NCI-H526 (cell line): ENCODE measurements around the gene PPP2R2D.

Experiments
- DNase-seq, 2 experiments: peaks; one replicate each; lab custom pipeline; 2025; lab: John Stamatoyannopoulos, UW

PPP2R2D gene

GRCh38 chr10:131889755-131890154 is 11.1 kb upstream of the PPP2R2D start:
- no peak for DNase-seq

GRCh38 chr10:131890276-131891195 is 10.3 kb upstream of the PPP2R2D start:
- DNase-seq: no peak

DNA sequence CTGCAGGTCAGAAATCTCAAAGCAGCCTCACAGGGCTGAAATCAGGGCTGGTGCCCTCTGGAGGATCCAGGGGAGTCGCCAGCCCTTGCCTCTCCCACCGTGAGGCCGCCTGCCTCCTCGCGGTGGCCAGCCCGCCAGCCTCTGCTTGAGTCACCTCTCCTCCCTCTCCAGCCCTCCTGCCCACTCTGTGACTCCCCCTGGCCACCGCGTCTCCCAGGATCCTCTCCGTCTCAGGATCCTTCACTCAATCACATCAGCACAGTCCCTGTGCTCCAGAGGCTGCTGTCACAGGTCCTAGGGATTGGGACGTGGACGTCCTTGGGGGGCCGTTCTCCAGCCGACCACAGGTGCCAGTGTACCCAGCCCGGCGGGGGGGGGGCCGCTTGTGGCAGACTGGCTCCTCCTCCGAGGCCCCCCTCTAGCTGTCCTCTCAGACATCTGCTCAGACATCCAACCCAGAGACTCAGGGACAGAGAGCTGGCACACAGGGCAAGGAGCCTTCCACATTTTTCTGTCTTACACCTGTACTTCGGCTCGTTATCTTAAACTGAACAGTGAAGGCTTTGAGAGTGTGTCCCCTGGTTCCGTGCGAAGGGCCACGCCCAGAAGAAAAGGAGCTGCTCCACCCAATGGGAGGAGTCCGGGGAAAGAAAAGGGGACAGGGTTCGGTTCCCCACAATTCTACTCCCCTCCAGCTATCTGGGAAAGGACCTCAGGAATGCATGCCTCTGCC is 9.4 kb upstream of the PPP2R2D start:
- no peak for DNase-seq

- DNase-seq: no peak
Observed at GRCh38 chr10:131891929-131892805, 8.6 kb upstream of the PPP2R2D start.

GRCh38 chr10:131892806-131893675 is 7.8 kb upstream of the PPP2R2D start:
- DNase-seq: no peak

- DNase-seq: no peak
Observed at GRCh38 chr10:131895116-131895515, 5.7 kb upstream of the PPP2R2D start.

DNA sequence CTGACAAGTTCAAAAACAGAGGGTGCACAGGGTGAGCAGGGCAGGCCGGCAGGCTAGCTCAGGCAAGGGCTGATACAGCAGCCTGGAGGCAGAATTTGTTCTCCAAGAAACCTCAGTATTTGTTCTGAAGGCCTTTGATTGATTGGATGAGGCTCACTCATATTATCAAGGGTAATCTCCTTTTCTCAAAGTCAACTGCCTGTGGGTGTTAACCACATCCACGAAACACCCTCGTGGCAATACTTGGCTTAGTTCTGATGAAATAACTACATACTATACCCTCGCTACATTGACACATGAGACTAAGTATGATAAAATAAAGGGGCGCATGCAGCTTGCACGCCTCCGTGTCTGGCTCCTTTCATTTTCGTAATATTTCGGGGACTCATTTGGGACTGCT is 4.4 kb upstream of the PPP2R2D start:
- DNase-seq: no peak

DNA sequence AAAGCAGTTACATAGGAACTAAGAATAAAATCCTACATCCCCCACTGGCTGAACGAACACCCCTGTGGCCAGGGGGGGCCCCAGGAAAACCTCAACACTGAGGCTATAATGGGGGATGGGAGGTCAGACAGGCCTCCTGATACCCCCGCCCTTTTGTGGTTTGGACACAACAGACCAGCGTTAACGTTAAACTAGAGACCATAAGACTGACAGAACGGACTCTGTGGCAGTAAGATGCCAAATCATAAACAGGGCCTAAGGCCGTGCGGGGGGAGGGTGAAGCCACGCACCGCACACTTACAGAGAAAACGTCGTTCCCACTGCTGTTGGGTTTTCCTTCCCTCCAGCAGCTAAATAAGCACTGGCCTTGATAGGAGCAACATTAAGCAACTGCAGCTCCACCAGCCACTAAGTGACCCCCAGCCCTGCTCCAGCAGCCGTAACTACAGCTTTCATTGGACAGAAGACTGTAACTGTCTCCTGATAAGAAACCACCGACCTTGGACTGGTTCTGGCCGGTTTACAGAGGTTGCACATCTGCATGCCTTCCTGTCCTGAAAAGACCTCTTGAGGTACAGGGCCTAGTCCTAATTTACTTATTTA is 3.4 kb upstream of the PPP2R2D start:
- DNase-seq: peak in 1 of 2 experiments; percentile 21

- DNase-seq: no peak
Observed at GRCh38 chr10:131898061-131898460, 2.7 kb upstream of the PPP2R2D start.

DNA sequence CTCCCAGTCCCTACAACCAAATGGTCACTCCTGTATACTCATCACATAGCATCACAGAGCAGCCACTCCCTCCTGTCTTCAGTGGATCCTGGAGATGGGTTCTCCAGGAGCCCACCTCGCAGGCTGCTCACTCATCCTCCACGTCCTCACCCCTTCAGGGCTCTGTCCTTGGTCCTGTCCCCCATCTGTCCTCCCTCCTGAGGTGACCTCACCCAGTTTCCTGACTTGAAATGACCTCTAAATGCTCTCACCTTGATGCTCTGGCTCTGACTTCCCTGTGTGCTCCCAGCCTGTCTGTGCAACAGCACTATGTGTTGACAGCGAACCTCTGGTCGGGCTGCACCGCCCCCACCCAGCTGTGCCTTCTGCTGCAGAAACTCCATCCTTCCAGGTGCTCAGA is 2.1 kb upstream of the PPP2R2D start:
- DNase-seq: no peak

GRCh38 chr10:131899116-131899690 is 1.6 kb upstream of the PPP2R2D start:
- DNase-seq: no peak

GRCh38 chr10:131899695-131900349 is 986 bp upstream of the PPP2R2D start:
- DNase-seq: peak in 1 of 2 experiments; percentile 26

DNA sequence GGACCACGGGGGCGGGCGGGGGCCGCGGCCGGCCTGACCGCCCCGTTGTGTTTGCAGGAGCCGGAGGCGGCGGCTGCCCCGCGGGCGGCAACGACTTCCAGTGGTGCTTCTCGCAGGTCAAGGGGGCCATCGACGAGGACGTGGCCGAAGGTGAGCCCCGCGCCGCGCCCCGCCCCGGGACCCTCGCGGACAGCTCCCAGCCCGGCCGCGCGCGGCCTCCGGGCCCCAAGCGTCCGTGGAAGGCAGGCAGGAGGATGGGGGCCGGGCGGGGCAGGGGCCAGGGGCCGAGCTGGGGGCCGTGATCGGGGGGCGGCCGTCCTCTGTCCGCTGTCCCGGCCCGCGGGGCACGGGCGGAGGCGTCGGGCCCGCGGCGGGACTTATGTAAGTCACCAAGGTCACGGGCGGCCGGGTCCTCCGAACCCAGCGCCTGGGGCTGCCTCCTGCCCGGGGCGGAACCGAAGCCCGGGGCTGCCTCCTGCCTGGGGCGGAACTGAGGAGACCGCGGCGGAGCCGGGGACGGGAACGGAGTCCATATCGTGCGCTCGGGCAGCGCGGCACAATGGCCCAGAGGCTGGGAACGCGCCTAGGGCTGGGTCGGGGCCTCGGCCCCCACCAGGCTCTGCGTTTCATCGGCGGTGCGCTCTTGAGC is 497 bp downstream of the PPP2R2D start:
- DNase-seq: peak in 1 of 2 experiments; percentile 37

DNA sequence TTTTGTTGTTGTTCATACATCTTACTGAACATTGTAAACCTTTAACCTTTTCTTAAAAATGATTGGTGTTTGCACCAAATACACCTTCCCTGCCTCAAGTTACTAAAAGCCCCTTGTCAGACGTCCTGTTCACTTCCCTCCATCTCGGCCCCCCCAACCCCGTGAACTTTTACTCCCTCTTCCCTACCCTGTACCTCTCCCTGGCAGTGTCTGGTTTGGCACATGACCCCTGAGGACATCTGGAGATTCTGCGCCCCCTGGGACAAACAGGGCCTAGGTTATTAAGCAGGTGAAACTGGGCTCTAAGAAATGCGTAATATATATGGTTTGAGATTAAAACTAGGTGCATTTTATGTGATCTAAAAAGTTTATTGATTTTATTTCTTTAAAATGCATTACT is 1.4 kb downstream of the PPP2R2D start:
- DNase-seq: no peak

GRCh38 chr10:131902691-131903090 is 1.9 kb downstream of the PPP2R2D start:
- DNase-seq: no peak

- no peak for DNase-seq
Observed at GRCh38 chr10:131905267-131905571, 4.4 kb downstream of the PPP2R2D start.

DNA sequence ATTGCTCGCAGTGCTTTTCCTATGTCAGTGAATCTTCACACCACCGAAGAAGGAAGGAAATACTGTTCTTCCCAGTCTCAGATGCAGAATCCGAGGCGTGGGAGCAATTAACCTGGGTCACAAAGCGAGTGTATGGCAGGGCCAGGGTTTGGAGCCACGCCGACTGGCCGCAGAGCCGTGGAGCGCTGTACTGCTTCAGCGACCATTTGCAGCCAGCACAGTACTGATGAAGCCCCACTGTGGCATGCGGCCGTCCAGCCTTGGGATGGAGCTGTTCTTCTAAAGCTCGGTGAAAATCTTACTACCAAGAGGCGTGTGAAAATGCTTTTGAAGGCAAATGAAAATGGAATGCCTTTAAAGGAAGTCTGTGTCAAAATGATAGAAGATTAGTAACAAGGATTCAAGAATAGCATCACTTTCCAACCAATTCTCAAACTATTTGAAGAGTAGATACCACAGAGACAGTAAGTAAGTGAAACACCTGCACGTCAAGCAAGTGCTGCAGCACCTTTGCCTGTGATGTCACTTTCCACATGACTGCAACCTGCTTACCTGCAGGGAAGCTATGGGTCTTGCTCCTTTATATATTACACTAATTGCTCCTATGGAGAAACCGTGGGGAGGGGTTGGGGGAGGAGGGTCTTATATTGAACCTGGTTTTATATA is 4.9 kb downstream of the PPP2R2D start:
- no peak for DNase-seq

- no peak for DNase-seq
Observed at GRCh38 chr10:131906269-131906639, 5.4 kb downstream of the PPP2R2D start.

DNA sequence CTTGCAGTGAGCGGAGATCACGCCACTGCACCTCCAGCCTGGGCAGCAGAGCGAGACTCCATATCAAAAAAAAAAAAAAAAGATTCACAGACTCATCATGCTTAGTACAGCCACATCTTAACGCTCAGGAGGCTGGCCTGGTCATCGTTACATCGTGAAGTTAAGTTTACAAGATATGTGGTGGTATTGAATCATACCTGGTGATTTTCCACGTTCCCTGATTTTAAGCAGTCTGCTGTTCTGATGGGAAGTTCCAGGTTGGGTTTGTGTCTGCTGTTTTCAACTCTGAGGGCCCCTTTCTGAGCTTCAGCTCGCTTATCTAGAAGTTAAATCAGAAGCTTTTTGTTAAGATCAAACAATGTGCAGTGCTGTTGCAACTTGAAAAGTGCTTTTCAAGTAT is 6.9 kb downstream of the PPP2R2D start:
- DNase-seq: no peak
